ENCODE data around the gene MYO1D.
"Not testable (repeated sequence)": the region's sequence is repeated elsewhere in the genome, so short reads cannot be mapped to it uniquely, and the experiment has no call there.

MYO1D gene

GRCh38 chr17:32479074-32479617 is 397.8 kb downstream of the MYO1D start:
- no peak overlapping the region for H3K4me3 ChIP-seq (ENCODE audit: low read length)
- DNase-seq (ENCODE audit: low read depth, low spot score) = no peak

GRCh38 chr17:32477220-32477619 is 399.7 kb downstream of the MYO1D start:
- H3K4me3 ChIP-seq (ENCODE audit: low read length) = no peak overlapping the region
- DNase-seq (ENCODE audit: low read depth, low spot score) = no peak

- H3K4me3 ChIP-seq (ENCODE audit: low read length) = no peak overlapping the region
- no peak for DNase-seq (ENCODE audit: low read depth, low spot score)
These were observed 401.7 kb downstream of the MYO1D start for GRCh38 chr17:32475258-32475657.

- H3K4me3 ChIP-seq (ENCODE audit: low read length) = no peak overlapping the region
- no peak for DNase-seq (ENCODE audit: low read depth, low spot score)
These were observed 405.3 kb downstream of the MYO1D start for GRCh38 chr17:32471652-32472051.

DNA sequence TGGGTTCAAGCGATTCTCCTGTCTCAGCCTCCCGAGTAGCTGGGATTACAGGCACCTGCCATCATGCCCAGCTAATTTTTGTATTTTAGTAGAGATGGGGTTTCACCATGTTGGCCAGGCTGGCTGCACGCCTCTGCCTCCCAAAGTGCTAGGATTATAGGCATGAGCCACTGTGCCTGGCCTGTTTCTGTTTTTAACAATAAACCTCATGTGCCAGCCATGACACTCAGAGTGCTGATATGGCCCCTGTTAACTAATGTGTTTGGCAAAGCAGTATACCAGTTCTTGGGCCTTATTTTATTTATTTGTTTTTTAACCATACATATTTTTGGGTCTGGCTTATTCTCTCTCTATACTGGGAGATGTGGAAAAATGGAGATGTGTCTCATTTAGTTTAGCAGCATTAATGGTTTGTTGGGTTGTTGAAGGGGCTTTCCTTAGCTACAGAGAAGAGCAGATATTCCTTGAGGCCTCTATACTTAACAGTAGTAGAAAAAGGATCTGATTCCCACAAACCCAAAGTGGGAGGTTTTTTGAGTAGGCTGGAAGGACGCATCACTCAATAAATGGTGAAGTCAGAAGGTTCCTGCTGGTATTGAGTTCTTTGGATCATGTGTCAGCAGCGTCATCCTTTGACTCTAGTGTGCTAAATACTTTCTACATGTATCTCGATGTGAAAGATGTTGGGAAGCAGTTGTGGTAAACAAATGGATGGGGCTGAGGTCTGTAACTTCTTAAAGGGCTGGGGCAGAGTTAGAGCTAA is 406.3 kb downstream of the MYO1D start:
- H3K4me3 ChIP-seq (ENCODE audit: low read length) = no peak overlapping the region
- no peak for DNase-seq (ENCODE audit: low read depth, low spot score)

DNA sequence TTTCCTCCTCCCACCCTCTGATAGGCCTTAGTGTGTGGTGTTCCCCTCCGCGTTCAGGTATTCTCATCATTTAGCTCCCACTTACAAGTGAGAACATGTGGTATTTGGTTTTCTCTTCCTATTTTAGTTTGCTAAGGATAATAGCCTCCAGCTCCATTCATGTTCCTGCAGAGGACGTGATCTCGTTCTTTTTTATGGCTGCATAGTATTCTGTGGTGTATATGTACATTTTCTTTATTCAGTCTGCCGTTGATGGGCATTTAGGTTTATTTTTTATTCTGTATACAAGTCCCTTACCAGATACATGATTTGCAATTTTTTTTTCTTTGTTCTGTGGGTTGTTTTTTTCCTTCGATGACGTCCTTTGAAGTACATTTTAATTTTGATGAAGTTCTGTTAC is 409.0 kb downstream of the MYO1D start:
- no peak overlapping the region for H3K4me3 ChIP-seq (ENCODE audit: low read length)
- no peak for DNase-seq (ENCODE audit: low read depth, low spot score)

DNA sequence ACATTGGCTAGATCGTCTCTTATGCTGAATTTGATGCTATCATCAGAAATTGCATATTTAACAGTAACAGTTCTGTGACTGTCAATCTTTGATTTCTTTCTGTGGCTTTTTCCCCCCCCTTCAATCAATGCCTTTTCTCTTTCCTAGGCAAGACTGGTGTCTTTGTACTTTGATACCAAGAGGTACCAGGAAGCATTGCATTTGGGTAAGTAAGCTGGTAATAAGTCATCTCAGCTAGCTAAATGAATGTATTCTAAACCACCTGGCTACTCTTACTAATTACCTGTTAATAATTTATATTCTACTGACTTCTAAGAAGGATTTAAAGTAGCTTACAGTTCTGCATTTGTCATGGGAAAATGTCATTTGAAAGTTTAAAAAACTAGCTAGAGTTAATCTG is 412.6 kb downstream of the MYO1D start:
- H3K4me3 ChIP-seq (ENCODE audit: low read length) = no peak overlapping the region
- no peak for DNase-seq (ENCODE audit: low read depth, low spot score)

GRCh38 chr17:32463304-32463703 is 413.6 kb downstream of the MYO1D start:
- H3K4me3 ChIP-seq (ENCODE audit: low read length) = no peak overlapping the region
- no peak for DNase-seq (ENCODE audit: low read depth, low spot score)

- DNase-seq (ENCODE audit: low read depth, low spot score) = peak; percentile 66
- no peak overlapping the region for H3K4me3 ChIP-seq (ENCODE audit: low read length)
These were observed 414.9 kb downstream of the MYO1D start for GRCh38 chr17:32461853-32462617.

GRCh38 chr17:32461498-32461852 is 415.4 kb downstream of the MYO1D start:
- no peak for DNase-seq (ENCODE audit: low read depth, low spot score)
- H3K4me3 ChIP-seq (ENCODE audit: low read length) = no peak overlapping the region

DNA sequence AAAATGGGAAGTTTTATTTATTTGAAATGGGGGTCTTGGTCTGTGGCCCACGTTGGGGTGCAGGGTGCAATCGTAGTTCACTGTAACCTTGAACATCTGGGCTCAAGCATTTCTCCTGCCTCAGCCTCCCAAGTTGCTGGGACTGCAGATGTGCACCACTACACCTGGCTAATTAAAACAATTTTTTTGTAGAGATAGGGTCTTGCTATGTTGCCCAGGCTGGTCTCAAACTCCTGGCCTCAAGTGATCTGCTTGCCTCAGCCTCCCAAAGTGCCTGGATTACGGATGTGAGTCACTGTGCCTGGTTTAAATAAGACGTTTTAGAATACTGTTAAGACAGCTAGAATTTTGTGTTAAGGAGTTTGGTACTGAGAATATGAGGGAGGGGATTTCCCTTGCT is 416.9 kb downstream of the MYO1D start:
- no peak for DNase-seq (ENCODE audit: low read depth, low spot score)
- no peak overlapping the region for H3K4me3 ChIP-seq (ENCODE audit: low read length)

DNA sequence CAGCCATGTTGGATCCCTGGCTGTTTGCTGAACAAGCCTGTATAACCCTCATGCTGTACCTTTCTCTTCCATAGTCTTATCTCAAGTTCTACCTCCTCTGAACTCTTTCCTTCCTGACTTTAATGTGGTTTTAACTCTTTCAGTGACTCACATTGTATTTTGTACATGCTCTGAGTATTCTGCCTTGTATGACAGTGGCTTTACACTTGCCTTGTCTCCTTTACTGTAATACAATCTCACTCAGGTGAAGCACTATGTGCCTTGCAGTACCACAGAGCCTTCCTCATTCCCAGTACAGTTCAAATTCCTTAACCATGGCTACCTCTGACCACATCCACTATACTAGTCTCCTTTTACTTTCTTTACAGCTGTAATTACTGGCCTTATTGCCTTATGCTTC is 418.6 kb downstream of the MYO1D start:
- no peak overlapping the region for H3K4me3 ChIP-seq (ENCODE audit: low read length)

GRCh38 chr17:32453370-32453769 is 423.6 kb downstream of the MYO1D start:
- no peak for DNase-seq (ENCODE audit: low read depth, low spot score)
- H3K4me3 ChIP-seq (ENCODE audit: low read length) = no peak overlapping the region

More for the DNA sequence above, 418.6 kb downstream of the MYO1D start:
- DNase-seq (ENCODE audit: low read depth, low spot score) = peak; percentile 86

- H3K4me3 ChIP-seq (ENCODE audit: low read length) = no peak overlapping the region
- no peak for DNase-seq (ENCODE audit: low read depth, low spot score)
These were observed 424.6 kb downstream of the MYO1D start for GRCh38 chr17:32452281-32452680.

DNA sequence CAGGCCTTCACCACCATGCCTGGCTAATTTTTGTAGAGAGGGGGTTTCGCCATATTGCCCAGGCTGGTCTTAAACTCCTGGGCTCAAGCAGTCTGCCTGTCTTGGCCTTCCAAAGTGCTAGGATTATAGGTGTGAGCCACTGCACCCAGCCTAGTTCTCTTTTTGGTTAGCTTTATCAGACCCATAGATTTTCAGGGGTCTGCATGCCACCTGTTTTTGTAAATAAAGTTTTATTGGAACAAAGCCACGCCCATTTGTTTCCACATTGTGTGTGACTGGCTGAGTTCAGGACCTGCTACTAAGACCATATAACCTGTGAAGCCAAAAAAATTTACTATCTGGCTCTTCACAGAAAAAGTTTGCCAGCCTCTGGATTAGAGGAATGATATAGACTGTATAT is 425.0 kb downstream of the MYO1D start:
- H3K4me3 ChIP-seq (ENCODE audit: low read length) = no peak overlapping the region
- no peak for DNase-seq (ENCODE audit: low read depth, low spot score)

DNA sequence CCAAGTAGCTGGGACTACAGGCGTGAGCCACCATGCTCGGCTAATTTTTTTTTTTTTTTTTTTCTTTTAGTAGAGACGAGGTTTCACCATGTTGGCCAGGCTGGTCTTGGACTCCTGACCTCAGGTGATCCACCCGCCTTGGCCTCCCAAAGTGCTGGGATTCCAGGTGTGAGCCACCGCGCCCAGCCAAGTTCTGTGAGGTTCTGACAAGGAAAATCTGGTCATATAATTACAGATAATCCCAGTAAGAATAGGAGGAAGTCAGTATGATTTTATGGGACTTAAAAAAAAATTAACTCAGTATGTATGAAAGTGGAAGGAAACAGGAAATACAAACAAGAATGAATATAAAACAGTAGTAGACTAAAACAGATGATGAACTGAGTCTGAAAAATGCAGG is 426.5 kb downstream of the MYO1D start:
- not testable (repeated sequence) for DNase-seq (ENCODE audit: low read depth, low spot score)

DNA sequence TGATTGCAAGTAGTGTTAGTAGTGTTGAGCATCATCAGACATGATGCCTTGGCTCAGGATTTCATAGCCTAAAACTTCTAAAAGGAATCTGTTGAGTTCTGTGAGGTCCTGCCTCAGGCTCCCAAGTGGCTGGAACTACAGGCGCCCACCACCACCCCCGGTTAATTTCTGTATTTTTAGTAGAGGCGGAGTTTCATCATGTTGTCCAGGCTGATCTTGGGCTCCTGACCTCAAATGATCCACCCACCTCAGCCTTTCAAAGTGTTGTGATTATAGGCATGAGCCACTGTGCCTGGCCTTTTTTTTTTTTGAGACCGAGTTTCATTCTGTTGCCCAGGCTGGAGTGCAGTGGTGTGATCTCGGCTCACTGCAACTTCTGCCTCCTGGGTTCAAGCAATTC is 427.0 kb downstream of the MYO1D start:
- DNase-seq (ENCODE audit: low read depth, low spot score) = no peak
- H3K4me3 ChIP-seq (ENCODE audit: low read length) = no peak overlapping the region

More for the DNA sequence above, 426.5 kb downstream of the MYO1D start:
- not testable (repeated sequence) for H3K4me3 ChIP-seq (ENCODE audit: low read length)

GRCh38 chr17:32446949-32447348 is 430.0 kb downstream of the MYO1D start:
- DNase-seq (ENCODE audit: low read depth, low spot score) = no peak

GRCh38 chr17:32445971-32446370 is 431.0 kb downstream of the MYO1D start:
- no peak for DNase-seq (ENCODE audit: low read depth, low spot score)

More at GRCh38 chr17:32446949-32447348, 430.0 kb downstream of the MYO1D start:
- no peak overlapping the region for H3K4me3 ChIP-seq (ENCODE audit: low read length)

GRCh38 chr17:32445497-32445896 is 431.4 kb downstream of the MYO1D start:
- no peak for DNase-seq (ENCODE audit: low read depth, low spot score)
- peak overlapping the region; percentile 95 for H3K4me3 ChIP-seq (ENCODE audit: low read length)

More at GRCh38 chr17:32445971-32446370, 431.0 kb downstream of the MYO1D start:
- peak overlapping the region; percentile 95 for H3K4me3 ChIP-seq (ENCODE audit: low read length)
